ENCODE measurements around the gene PNMA6A.

The PNMA6A gene

DNA sequence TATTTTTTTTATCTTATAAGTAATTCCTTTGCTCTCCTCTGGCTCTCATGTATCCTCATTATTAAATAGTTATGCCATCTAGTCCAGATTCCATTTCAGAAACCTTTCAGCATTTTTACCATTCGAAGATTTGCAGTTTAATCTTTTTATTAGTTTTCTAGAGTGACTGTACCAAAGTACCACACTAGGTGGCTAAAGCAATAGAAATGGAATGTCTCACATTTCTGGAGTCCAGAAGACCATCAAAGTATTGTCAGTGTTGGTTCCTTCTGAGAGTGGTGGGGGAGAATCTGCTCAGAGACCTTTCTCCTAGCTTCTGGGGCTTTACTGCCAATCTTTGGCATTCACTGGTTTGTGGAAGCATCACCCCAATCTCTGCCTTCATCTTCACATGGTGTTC, 19.7 kb upstream of the PNMA6A start:
- Histone ChIP-seq H4K8ac (ENCODE audit: low read depth, low read length) (no peak overlapping the region), H3K4me2 (ENCODE audit: insufficient read depth, low read length, poor library complexity, severe bottlenecking) (no peak overlapping the region), H2BK12ac (ENCODE audit: low read length) (no peak overlapping the region), H3K9me3 (replicated peaks in 1 of 2; ENCODE audit: control insufficient read depth in 2 of 2, insufficient read depth in 1 of 2, low read depth in 1 of 2, low read length in 2 of 2) (peaks cover 0 to 5% of the 10 kb centered on the region in 2 donors), H2BK120ac (ENCODE audit: low read depth, low read length) (no peak overlapping the region), H4K91ac (ENCODE audit: low read depth, low read length, poor library complexity) (no peak overlapping the region), H3K23ac (ENCODE audit: low read depth, low read length, poor library complexity) (no peak overlapping the region), H3K4me1 (ENCODE audit: control insufficient read depth in 2 of 2, insufficient read depth in 1 of 2, low read depth in 1 of 2, low read length in 2 of 2) (peaks cover 0 to 2% of the 10 kb centered on the region in 2 donors), H2BK5ac (ENCODE audit: low read length) (no peak overlapping the region), H3K27ac (replicated peaks; ENCODE audit: low read length) (no peak overlapping the region), H3K79me1 (ENCODE audit: low read depth, low read length) (no peaks in the 10 kb centered on the region), H2BK15ac (ENCODE audit: low read length) (no peak overlapping the region), H2AFZ (ENCODE audit: low read length) (no peak overlapping the region), H3K14ac (ENCODE audit: low read length) (no peak overlapping the region), H3K18ac (ENCODE audit: low read length) (no peak overlapping the region), H3K9ac (ENCODE audit: low read depth, low read length, poor library complexity) (no peak overlapping the region), H3K27me3 (ENCODE audit: control insufficient read depth in 3 of 3, insufficient read depth in 3 of 3, low read depth in 1 of 3, low read length in 3 of 3) (peaks cover 0 to 30% (median 0%) of the 10 kb centered on the region in 3 experiments), H3K36me3 (replicated peaks in 1 of 2; ENCODE audit: control insufficient read depth in 2 of 2, insufficient read depth in 2 of 2, low read length in 2 of 2) (no peaks in the 10 kb centered on the region), H3K4me3 (ENCODE audit: low read length in 2 of 2) (no peak overlapping the region), H3K4ac (ENCODE audit: low read length) (no peak overlapping the region), H2AK5ac (ENCODE audit: low read depth, low read length) (no peak overlapping the region)
- no peak for DNase-seq (ENCODE audit: low spot score)
- WGBS, 2 donors (ENCODE audit: extremely low coverage in 2 of 2, insufficient read length in 2 of 2, insufficient replicate concordance in 1 of 2) = no CpG with 5 or more reads among the region's 1 CpG

DNA sequence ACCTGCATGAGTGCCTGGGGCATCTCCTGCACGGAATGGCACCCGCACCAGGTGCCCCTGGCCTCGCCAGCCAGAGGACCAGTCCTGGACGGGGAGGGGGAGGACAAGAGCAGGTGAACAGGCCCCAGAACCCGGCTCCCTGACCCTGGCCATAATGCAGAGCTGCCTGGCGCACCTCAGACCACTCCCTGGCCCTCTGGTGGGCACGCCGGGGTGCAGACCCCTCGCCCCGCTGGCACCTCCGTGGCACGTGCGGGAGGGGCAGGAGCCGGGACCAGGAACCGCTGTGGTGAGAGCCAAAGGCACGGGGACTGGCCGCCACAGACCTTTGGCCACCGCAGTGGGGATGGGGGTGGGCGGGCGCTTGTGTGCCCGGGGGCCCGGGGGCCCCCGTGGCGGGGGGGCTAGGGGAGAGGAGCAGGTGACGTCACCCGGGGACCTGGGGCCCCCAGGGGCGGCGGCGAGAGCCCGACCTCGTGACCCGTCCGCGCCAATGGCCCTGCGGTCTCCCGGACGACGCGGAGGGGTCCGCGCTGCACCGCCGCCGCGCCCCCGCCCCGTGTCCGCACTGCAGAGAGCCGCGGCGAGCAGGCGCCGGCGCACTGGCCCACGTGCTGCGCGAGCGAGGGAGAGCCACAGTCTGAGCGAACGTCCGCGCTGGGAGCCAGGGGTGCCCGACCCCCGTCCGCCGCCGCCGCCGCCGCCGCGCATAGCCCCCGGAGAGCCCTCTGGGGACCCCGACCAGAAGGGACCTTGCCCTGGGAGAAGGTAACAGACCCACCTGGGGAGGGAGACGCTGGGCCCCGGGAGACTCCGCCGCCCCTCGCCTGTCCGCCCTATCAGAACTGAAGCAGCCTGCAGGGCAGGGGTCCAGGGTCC, 16.1 kb upstream of the PNMA6A start, which contains the start of gene PNMA3:
PNMA3 (plus strand) TSS at position 600 of the 879 bp plus-strand sequence. CDS start 586 bp downstream, outside the sequence.
- WGBS, 2 donors (ENCODE audit: extremely low coverage in 2 of 2, insufficient read length in 2 of 2, insufficient replicate concordance in 1 of 2) = no CpG with 5 or more reads among the region's 80 CpGs
- no peak within 1 kb of the TSS for H3K27ac ChIP-seq (replicated peaks; ENCODE audit: low read length)
- peak within 1 kb of the TSS; percentile 83 for H3K18ac ChIP-seq (ENCODE audit: low read length)
- no peak within 1 kb of the TSS for H2AK5ac ChIP-seq (ENCODE audit: low read depth, low read length)
- H4K91ac ChIP-seq (ENCODE audit: low read depth, low read length, poor library complexity) = no peak within 1 kb of the TSS
- no peaks in the 10 kb centered on the region for H3K9me3 ChIP-seq (replicated peaks in 1 of 2; ENCODE audit: control insufficient read depth in 2 of 2, insufficient read depth in 1 of 2, low read depth in 1 of 2, low read length in 2 of 2)
- H3K4me2 ChIP-seq (ENCODE audit: insufficient read depth, low read length, poor library complexity, severe bottlenecking) = peak within 1 kb of the TSS; percentile 62
- peak within 1 kb of the TSS; percentile 81 for H2AFZ ChIP-seq (ENCODE audit: low read length)
- DNase-seq (ENCODE audit: low spot score) = no peak
- H2BK15ac ChIP-seq (ENCODE audit: low read length) = no peak within 1 kb of the TSS
- peaks cover 0 to 2% of the 10 kb centered on the region in 2 donors for H3K4me1 ChIP-seq (ENCODE audit: control insufficient read depth in 2 of 2, insufficient read depth in 1 of 2, low read depth in 1 of 2, low read length in 2 of 2)
- no peak within 1 kb of the TSS for H2BK12ac ChIP-seq (ENCODE audit: low read length)
- H4K8ac ChIP-seq (ENCODE audit: low read depth, low read length) = no peak within 1 kb of the TSS
- H2BK5ac ChIP-seq (ENCODE audit: low read length) = no peak within 1 kb of the TSS
- H3K4me3 ChIP-seq (ENCODE audit: low read length in 2 of 2) = peak within 1 kb of the TSS in 1 of 2 donors; percentile 72
- H3K23ac ChIP-seq (ENCODE audit: low read depth, low read length, poor library complexity) = no peak within 1 kb of the TSS
- H2BK120ac ChIP-seq (ENCODE audit: low read depth, low read length) = no peak within 1 kb of the TSS
- H3K27me3 ChIP-seq (ENCODE audit: control insufficient read depth in 3 of 3, insufficient read depth in 3 of 3, low read depth in 1 of 3, low read length in 3 of 3) = peaks cover 0 to 34% (median 0%) of the 10 kb centered on the region in 3 experiments
- no peak within 1 kb of the TSS for H3K14ac ChIP-seq (ENCODE audit: low read length)
- H3K79me1 ChIP-seq (ENCODE audit: low read depth, low read length) = no peaks in the 10 kb centered on the region
- H3K36me3 ChIP-seq (replicated peaks in 1 of 2; ENCODE audit: control insufficient read depth in 2 of 2, insufficient read depth in 2 of 2, low read length in 2 of 2) = no peaks in the 10 kb centered on the region
- H3K4ac ChIP-seq (ENCODE audit: low read length) = no peak within 1 kb of the TSS
- no peak within 1 kb of the TSS for H3K9ac ChIP-seq (ENCODE audit: low read depth, low read length, poor library complexity)

DNA sequence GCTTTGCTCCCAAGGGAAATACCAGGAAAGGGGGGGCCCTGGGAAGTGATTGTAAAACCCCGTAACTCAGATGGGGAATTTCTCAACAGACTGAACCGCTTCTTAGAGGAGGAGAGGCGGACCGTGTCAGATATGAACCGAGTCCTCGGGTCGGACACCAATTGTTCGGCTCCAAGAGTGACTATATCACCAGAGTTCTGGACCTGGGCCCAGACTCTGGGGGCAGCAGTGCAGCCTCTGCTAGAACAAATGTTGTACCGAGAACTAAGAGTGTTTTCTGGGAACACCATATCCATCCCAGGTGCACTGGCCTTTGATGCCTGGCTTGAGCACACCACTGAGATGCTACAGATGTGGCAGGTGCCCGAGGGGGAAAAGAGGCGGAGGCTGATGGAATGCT, 15.0 kb upstream of the PNMA6A start:
- H2AK5ac ChIP-seq (ENCODE audit: low read depth, low read length) = no peak overlapping the region
- H2BK5ac ChIP-seq (ENCODE audit: low read length) = no peak overlapping the region
- no peak overlapping the region for H3K4ac ChIP-seq (ENCODE audit: low read length)
- H3K4me3 ChIP-seq (ENCODE audit: low read length in 2 of 2) = no peak overlapping the region
- peaks cover 0 to 33% (median 0%) of the 10 kb centered on the region in 3 experiments for H3K27me3 ChIP-seq (ENCODE audit: control insufficient read depth in 3 of 3, insufficient read depth in 3 of 3, low read depth in 1 of 3, low read length in 3 of 3)
- peaks cover 0 to 2% of the 10 kb centered on the region in 2 donors for H3K4me1 ChIP-seq (ENCODE audit: control insufficient read depth in 2 of 2, insufficient read depth in 1 of 2, low read depth in 1 of 2, low read length in 2 of 2)
- no peak overlapping the region for H3K4me2 ChIP-seq (ENCODE audit: insufficient read depth, low read length, poor library complexity, severe bottlenecking)
- no peak overlapping the region for H2BK12ac ChIP-seq (ENCODE audit: low read length)
- H2AFZ ChIP-seq (ENCODE audit: low read length) = no peak overlapping the region
- no peaks in the 10 kb centered on the region for H3K9me3 ChIP-seq (replicated peaks in 1 of 2; ENCODE audit: control insufficient read depth in 2 of 2, insufficient read depth in 1 of 2, low read depth in 1 of 2, low read length in 2 of 2)
- no peak overlapping the region for H3K27ac ChIP-seq (replicated peaks; ENCODE audit: low read length)
- no peak overlapping the region for H4K91ac ChIP-seq (ENCODE audit: low read depth, low read length, poor library complexity)
- no CpG with 5 or more reads among the region's 11 CpGs for WGBS, 2 donors (ENCODE audit: extremely low coverage in 2 of 2, insufficient read length in 2 of 2, insufficient replicate concordance in 1 of 2)
- H2BK15ac ChIP-seq (ENCODE audit: low read length) = no peak overlapping the region
- no peaks in the 10 kb centered on the region for H3K79me1 ChIP-seq (ENCODE audit: low read depth, low read length)
- H3K36me3 ChIP-seq (replicated peaks in 1 of 2; ENCODE audit: control insufficient read depth in 2 of 2, insufficient read depth in 2 of 2, low read length in 2 of 2) = no peaks in the 10 kb centered on the region
- H3K14ac ChIP-seq (ENCODE audit: low read length) = no peak overlapping the region
- DNase-seq (ENCODE audit: low spot score) = no peak
- H3K23ac ChIP-seq (ENCODE audit: low read depth, low read length, poor library complexity) = no peak overlapping the region
- no peak overlapping the region for H4K8ac ChIP-seq (ENCODE audit: low read depth, low read length)
- no peak overlapping the region for H3K18ac ChIP-seq (ENCODE audit: low read length)
- no peak overlapping the region for H2BK120ac ChIP-seq (ENCODE audit: low read depth, low read length)
- H3K9ac ChIP-seq (ENCODE audit: low read depth, low read length, poor library complexity) = no peak overlapping the region

All from neuronal stem cell (in vitro differentiated cells).